ENCODE results near the gene EXOSC9. TPM values are rescaled to one million over a fixed set of nuclear protein-coding genes. Genes with fewer than 3 reads are reported as not detected.

The EXOSC9 gene
- total RNA-seq, 4 donors from 2014 or later = 13.4 to 28.8 (median 19.9) TPM

- in situ Hi-C loops (cut with MboI; ENCODE audit: low sequenced_read_pairs in 4 of 4) = loop anchor here in 1 of 4 donors (25.0 kb wide), 1 partner anchor 338 kb away; the partner anchor contains the start of gene BLTP1
- H3K27me3 ChIP-seq = no peaks in the 10 kb centered on the region
- peak in 1 of 2 donors; percentile 15 for ATAC-seq
- TF ChIP-seq POLR2A (IDR thresholded peaks at IDR 0.05) (no peak), CTCF (IDR thresholded peaks at IDR 0.05 in 4 of 5, conservative IDR thresholded peaks at IDR 0.05 in 1 of 5) (peak in 1 of 5 experiments; percentile 12)
- peaks cover 0 to 17% of the 10 kb centered on the region in 2 donors for H3K4me1 ChIP-seq
- DNase-seq = no peak
- peak overlapping the region; percentile 77 to 83 (median 80) for H3K27ac ChIP-seq
- peak overlapping the region; percentile 54 to 67 (median 63) for H3K4me3 ChIP-seq
- intact Hi-C loops (cut with DNase I; ENCODE audit: low total_unique reads) = loop anchor here (1.0 to 2.0 kb wide), 3 partner anchors 23 to 127 kb away; partner anchors contain the start of genes ANXA5, BBS7 and EXOSC9
- no peaks in the 10 kb centered on the region for H3K36me3 ChIP-seq
- H3K9me3 ChIP-seq = no peaks in the 10 kb centered on the region
Measured at GRCh38 chr4:121824171-121824527, 23.0 kb downstream of the EXOSC9 start.

- no peak for DNase-seq
- Histone ChIP-seq H3K27me3 (no peaks in the 10 kb centered on the region), H3K4me3 (no peak overlapping the region), H3K4me1 (peaks cover 0 to 17% of the 10 kb centered on the region in 2 donors), H3K36me3 (no peaks in the 10 kb centered on the region), H3K9me3 (no peaks in the 10 kb centered on the region), H3K27ac (peak overlapping the region in 1 of 4 donors; percentile 6)
- no peak for ATAC-seq
- in situ Hi-C loops (cut with MboI; ENCODE audit: low sequenced_read_pairs in 4 of 4) = loop anchor here in 1 of 4 donors (25.0 kb wide), 1 partner anchor 337 kb away; the partner anchor contains the start of gene BLTP1
- intact Hi-C loops (cut with DNase I; ENCODE audit: low total_unique reads) = loop anchor here (1.0 to 2.0 kb wide), 3 partner anchors 24 to 128 kb away; partner anchors contain the start of genes ANXA5, BBS7 and EXOSC9
- no peak for TF ChIP-seq CTCF (IDR thresholded peaks at IDR 0.05 in 4 of 5, conservative IDR thresholded peaks at IDR 0.05 in 1 of 5)
- no peak for TF ChIP-seq POLR2A (IDR thresholded peaks at IDR 0.05)
Measured at GRCh38 chr4:121824950-121825349, 23.8 kb downstream of the EXOSC9 start.

- Histone ChIP-seq H3K27me3 (no peaks in the 10 kb centered on the region), H3K4me3 (no peak overlapping the region), H3K27ac (no peak overlapping the region), H3K36me3 (no peaks in the 10 kb centered on the region), H3K9me3 (no peaks in the 10 kb centered on the region), H3K4me1 (peaks cover 0 to 17% of the 10 kb centered on the region in 2 donors)
- ATAC-seq (no peak), DNase-seq (no peak)
- in situ Hi-C loops (cut with MboI; ENCODE audit: low sequenced_read_pairs in 4 of 4) (no loop called here), intact Hi-C loops (cut with DNase I; ENCODE audit: low total_unique reads) (no loop called here)
- no peak for TF ChIP-seq POLR2A (IDR thresholded peaks at IDR 0.05)
- TF ChIP-seq CTCF (IDR thresholded peaks at IDR 0.05 in 4 of 5, conservative IDR thresholded peaks at IDR 0.05 in 1 of 5) = no peak
Measured at GRCh38 chr4:121827853-121828252, 26.7 kb downstream of the EXOSC9 start.

GRCh38 chr4:121829511-121829910 is 28.4 kb downstream of the EXOSC9 start:
- intact Hi-C loops (cut with DNase I; ENCODE audit: low total_unique reads) (no loop called here), in situ Hi-C loops (cut with MboI; ENCODE audit: low sequenced_read_pairs in 4 of 4) (no loop called here)
- peaks cover 0 to 4% of the 10 kb centered on the region in 2 donors for H3K36me3 ChIP-seq
- H3K27me3 ChIP-seq = no peaks in the 10 kb centered on the region
- no peak overlapping the region for H3K4me3 ChIP-seq
- H3K4me1 ChIP-seq = peaks cover 0 to 6% of the 10 kb centered on the region in 2 donors
- H3K9me3 ChIP-seq = no peaks in the 10 kb centered on the region
- no peak for DNase-seq
- no peak for ATAC-seq
- no peak overlapping the region for H3K27ac ChIP-seq
- TF ChIP-seq CTCF (IDR thresholded peaks at IDR 0.05 in 4 of 5, conservative IDR thresholded peaks at IDR 0.05 in 1 of 5) (no peak), POLR2A (IDR thresholded peaks at IDR 0.05) (no peak)

GRCh38 chr4:121838136-121838535 is 37.0 kb downstream of the EXOSC9 start:
- in situ Hi-C loops (cut with MboI; ENCODE audit: low sequenced_read_pairs in 4 of 4) = no loop called here
- Histone ChIP-seq H3K27me3 (no peaks in the 10 kb centered on the region), H3K9me3 (no peaks in the 10 kb centered on the region), H3K27ac (no peak overlapping the region), H3K4me3 (no peak overlapping the region), H3K4me1 (no peaks in the 10 kb centered on the region), H3K36me3 (peaks cover 0 to 14% of the 10 kb centered on the region in 2 donors)
- TF ChIP-seq POLR2A (IDR thresholded peaks at IDR 0.05) = no peak
- intact Hi-C loops (cut with DNase I; ENCODE audit: low total_unique reads) = no loop called here
- ATAC-seq = no peak
- DNase-seq = no peak
